Kidney (tissue), 14 donors: ENCODE measurements around the gene FCER1G. TPM values are rescaled to one million over a fixed set of nuclear protein-coding genes. Genes with fewer than 3 reads are reported as not detected.
A peak's percentile ranks its signal among the peaks of the same experiment; 100 is the strongest.

ENCODE experiments used
- DNase-seq, 5 donors: peaks; one replicate each; pipeline ENCODE4 v3.0.0-alpha.2; 2013 to 2020
- FAIRE-seq: peaks from 2 replicates; lab custom pipeline; 2012; peaks lifted over from hg19 to GRCh38; lab: Jason Lieb, UNC
- H3K27ac ChIP-seq, 2 donors: one replicate each; pipeline ENCODE4 v1.7.0; 2013; ENCODE audit warnings: low read depth in 2 of 2, low read length in 2 of 2, inconsistent platforms in 1 of 2
- H3K27me3 ChIP-seq: one replicate; pipeline ENCODE4 v1.7.1; 2013; ENCODE audit warnings: low read length, inconsistent platforms; ENCODE audit not compliant: control insufficient read depth, insufficient read depth
- H3K36me3 ChIP-seq, 3 donors: one replicate each; pipeline versions ENCODE4 v1.7.0 to v1.7.1; 2013; ENCODE audit warnings: low read length in 3 of 3, control low read depth in 1 of 3, inconsistent platforms in 1 of 3; ENCODE audit not compliant: insufficient read depth in 3 of 3, control insufficient read depth in 2 of 3
- H3K4me1 ChIP-seq, 3 donors: one replicate each; pipeline versions ENCODE4 v1.7.0 to v1.7.1; 2013; ENCODE audit warnings: low read length in 3 of 3, inconsistent platforms in 1 of 3, low read depth in 1 of 3; ENCODE audit not compliant: control insufficient read depth in 2 of 3, insufficient read depth in 2 of 3
- H3K4me3 ChIP-seq, 3 donors: one replicate each; pipeline versions ENCODE4 v1.7.0 to v1.8.1; 2013; ENCODE audit warnings: low read length in 3 of 3, control low read depth in 1 of 3, inconsistent platforms in 1 of 3
- H3K9ac ChIP-seq, 3 donors: one replicate each; pipeline versions ENCODE4 v1.7.0 to v1.7.1; 2013; ENCODE audit warnings: low read length in 3 of 3, control low read depth in 1 of 3, inconsistent platforms in 1 of 3
- H3K9me3 ChIP-seq, 3 donors: one replicate each; pipeline versions ENCODE4 v1.7.0 to v1.7.1; 2013; ENCODE audit warnings: low read length in 3 of 3, control low read depth in 1 of 3, inconsistent platforms in 1 of 3; ENCODE audit not compliant: control insufficient read depth in 2 of 3, insufficient read depth in 1 of 3
- intact Hi-C: fragments of 100-400 bp; cut with DNase I; formaldehyde crosslinking; loops from one replicate; pipeline ENCODE4 v1.11.1; 2022
- polyA plus RNA-seq: library from polyadenylated mRNA; stranded (reverse); fragments of 350-450 nt; fragmentation: Illumina TruSeq; extraction: RNeasy Lipid Tissue Mini Kit (QIAGEN cat#74804); gene quantifications from one replicate; pipeline ENCODE4 v1.2.3, GENCODE V29; 2014; ENCODE audit warnings: low read depth, low replicate concordance; ENCODE audit not compliant: insufficient read depth
- total RNA-seq: library from RNA; stranded (reverse); fragmentation: NEBNext Ultra II Directional; extraction: Animal tissue kit (Norgen Biotek cat#: 25700); gene quantifications from one replicate; pipeline ENCODE4 v1.2.1, GENCODE V29; 2021
- TF ChIP-seq, protein P1 (sequence below): IDR thresholded peaks from 3 replicates; pipeline ENCODE4 v1.5.1; 2012; ENCODE audit warnings: mild to moderate bottlenecking, moderate library complexity, borderline replicate concordance; ENCODE audit not compliant: insufficient read depth; ENCODE audit errors: extremely low read depth
- donor health status: control.
- donor health status: control.
- donor health status: control.
- donor health status: control.
- donor health status: control.
- donor health status: DM: yes; HTN: yes; CAD: no.
- donor health status: Normal renal cell carcinoma (clear cell type).

FCER1G gene
- total and polyA plus RNA-seq, 2 donors from 2014 or later, result 38.9 to 43.4 TPM

GRCh38 chr1:161218301-161219077 lies 3.4 kb downstream of the FCER1G start:
- no peak overlapping the region for H3K4me3 ChIP-seq
- FAIRE-seq (no peak), DNase-seq (peak in 2 of 5 donors; percentile 12 to 48)
- intact Hi-C loops, result loop anchor here (10.0 kb wide), 1 partner anchor 156 kb away; no protein-coding TSS in a partner anchor
- no peak overlapping the region for H3K27ac ChIP-seq
- TF ChIP-seq, protein P1, sequence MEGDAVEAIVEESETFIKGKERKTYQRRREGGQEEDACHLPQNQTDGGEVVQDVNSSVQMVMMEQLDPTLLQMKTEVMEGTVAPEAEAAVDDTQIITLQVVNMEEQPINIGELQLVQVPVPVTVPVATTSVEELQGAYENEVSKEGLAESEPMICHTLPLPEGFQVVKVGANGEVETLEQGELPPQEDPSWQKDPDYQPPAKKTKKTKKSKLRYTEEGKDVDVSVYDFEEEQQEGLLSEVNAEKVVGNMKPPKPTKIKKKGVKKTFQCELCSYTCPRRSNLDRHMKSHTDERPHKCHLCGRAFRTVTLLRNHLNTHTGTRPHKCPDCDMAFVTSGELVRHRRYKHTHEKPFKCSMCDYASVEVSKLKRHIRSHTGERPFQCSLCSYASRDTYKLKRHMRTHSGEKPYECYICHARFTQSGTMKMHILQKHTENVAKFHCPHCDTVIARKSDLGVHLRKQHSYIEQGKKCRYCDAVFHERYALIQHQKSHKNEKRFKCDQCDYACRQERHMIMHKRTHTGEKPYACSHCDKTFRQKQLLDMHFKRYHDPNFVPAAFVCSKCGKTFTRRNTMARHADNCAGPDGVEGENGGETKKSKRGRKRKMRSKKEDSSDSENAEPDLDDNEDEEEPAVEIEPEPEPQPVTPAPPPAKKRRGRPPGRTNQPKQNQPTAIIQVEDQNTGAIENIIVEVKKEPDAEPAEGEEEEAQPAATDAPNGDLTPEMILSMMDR, result no peak
- no peaks in the 10 kb centered on the region for H3K9me3 ChIP-seq
- no peaks in the 10 kb centered on the region for H3K27me3 ChIP-seq
- peaks cover 6 to 11% (median 10%) of the 10 kb centered on the region in 3 donors for H3K36me3 ChIP-seq
- H3K4me1 ChIP-seq, result peaks cover 0 to 10% (median 4%) of the 10 kb centered on the region in 3 donors
- no peak overlapping the region for H3K9ac ChIP-seq

DNA sequence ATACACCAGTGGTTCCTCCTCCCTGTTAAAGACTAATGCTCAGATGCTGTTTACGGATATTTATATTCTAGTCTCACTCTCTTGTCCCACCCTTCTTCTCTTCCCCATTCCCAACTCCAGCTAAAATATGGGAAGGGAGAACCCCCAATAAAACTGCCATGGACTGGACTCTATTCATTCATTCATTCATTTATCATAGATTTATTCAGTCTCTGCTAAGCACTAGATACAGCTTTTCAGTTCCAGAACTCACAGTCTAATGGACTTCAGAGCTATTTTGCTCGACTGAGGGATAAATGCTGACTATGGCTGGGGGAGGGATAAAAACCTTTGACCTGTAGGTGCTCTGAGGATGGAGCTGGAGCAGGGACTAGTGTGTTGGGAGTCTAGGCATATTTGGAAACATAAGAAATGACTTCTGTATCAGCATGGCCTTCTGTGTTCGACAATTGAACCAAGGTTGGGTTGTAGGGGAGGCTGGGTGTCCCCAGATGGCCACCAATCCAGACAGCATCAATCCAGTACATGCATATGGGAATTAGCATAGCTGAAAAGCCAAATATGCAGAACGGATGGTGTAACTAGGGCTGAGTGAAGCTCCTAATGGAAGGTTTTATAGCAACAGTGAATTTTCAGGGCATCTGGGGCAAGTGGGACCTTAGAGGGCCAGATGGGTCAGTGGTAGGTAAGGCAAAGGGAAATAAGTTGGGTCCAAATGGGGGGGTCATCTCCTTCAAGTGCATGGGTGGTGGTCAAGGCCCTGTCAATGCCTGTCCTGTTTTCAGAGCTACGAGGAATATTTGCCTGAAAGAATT lies 4.2 kb downstream of the FCER1G start:
- Histone ChIP-seq H3K36me3 (peaks cover 1 to 3% (median 3%) of the 10 kb centered on the region in 3 donors), H3K9ac (no peak overlapping the region), H3K27me3 (no peaks in the 10 kb centered on the region), H3K4me1 (peaks cover 0 to 10% (median 4%) of the 10 kb centered on the region in 3 donors), H3K27ac (no peak overlapping the region), H3K4me3 (no peak overlapping the region), H3K9me3 (no peaks in the 10 kb centered on the region)
- TF ChIP-seq, protein P1, result no peak
- intact Hi-C loops, result loop anchor here (10.0 kb wide), 1 partner anchor 156 kb away; no protein-coding TSS in a partner anchor
- peak in 1 of 5 donors; percentile 3 for DNase-seq
- no peak for FAIRE-seq

- DNase-seq (peak in 1 of 5 donors; percentile 23), FAIRE-seq (no peak)
- Histone ChIP-seq H3K27me3 (no peaks in the 10 kb centered on the region), H3K4me3 (no peak overlapping the region), H3K9ac (no peak overlapping the region), H3K9me3 (no peaks in the 10 kb centered on the region), H3K4me1 (peaks cover 0 to 10% (median 4%) of the 10 kb centered on the region in 3 donors), H3K27ac (no peak overlapping the region), H3K36me3 (no peaks in the 10 kb centered on the region)
- TF ChIP-seq, protein P1, result no peak
- intact Hi-C loops, result no loop called here
Observed at GRCh38 chr1:161220002-161220401, 4.9 kb downstream of the FCER1G start.
